Measurements from ENCODE around the gene LRRTM2.

- TF ChIP-seq CTCF (IDR thresholded peaks at IDR 0.05) (no peak), EZH2 (IDR thresholded peaks at IDR 0.05; ENCODE audit: borderline replicate concordance, insufficient read depth, low read depth, low read length, poor library complexity, severe bottlenecking) (no peak)
Measured at GRCh38 chr5:138833726-138834480, 41.2 kb downstream of the LRRTM2 start.
